A549 (cell line): ENCODE data around the gene ELF2.

Experiments
- EP300 ChIP-seq, 2 experiments: fragments of >200 bp; sonication (Bioruptor Twin); formaldehyde crosslinking; IDR thresholded peaks; 2 replicates in 1 of 2; 3 replicates in 1 of 2; pipeline ENCODE4 v1.6.1; 2016 to 2017
- PBX3 ChIP-seq: IDR thresholded peaks from 2 replicates; pipeline ENCODE4 v1.6.1; 2012
- REST ChIP-seq: fragments of 200-600 bp; sonication (generic); IDR thresholded peaks from 2 replicates; pipeline ENCODE4 v1.6.1; 2016; ENCODE audit warnings: antibody characterized with exemption, mild to moderate bottlenecking, moderate library complexity

GRCh38 chr4:139188648-139189416, 11.8 kb upstream of the ELF2 start:
- TF ChIP-seq EP300 (IDR thresholded peaks at IDR 0.05): no peak
- no peak for TF ChIP-seq PBX3
- no peak for TF ChIP-seq REST
